HCT116 (cell line): ENCODE measurements around the gene GDF10.

Source experiments
- CTCF ChIP-seq, 3 experiments: fragments of 200-600 bp in 1 of 3; sonication (generic) in 1 of 3; IDR thresholded peaks in 2 of 3; conservative IDR thresholded peaks in 1 of 3; 2 replicates each; pipeline ENCODE4 v1.5.1; 2012 to 2017; ENCODE audit warnings: low read depth in 2 of 3, low read length in 2 of 3, antibody characterized with exemption in 1 of 3, borderline replicate concordance in 1 of 3, control low read depth in 1 of 3, mild to moderate bottlenecking in 1 of 3, mixed read lengths in 1 of 3, mixed run types in 1 of 3, moderate library complexity in 1 of 3; ENCODE audit not compliant: insufficient read depth in 1 of 3
- POLR2AphosphoS5 ChIP-seq: IDR thresholded peaks from 2 replicates; pipeline ENCODE4 v1.6.1; 2011; ENCODE audit warnings: mild to moderate bottlenecking, low read depth, low read length, moderate library complexity
- RAD21 ChIP-seq: IDR thresholded peaks from 2 replicates; pipeline ENCODE4 v1.6.1; 2012; ENCODE audit warnings: low read depth, mild to moderate bottlenecking

- TF ChIP-seq RAD21, result no peak
- TF ChIP-seq POLR2AphosphoS5, result no peak
- TF ChIP-seq CTCF (IDR thresholded peaks at IDR 0.05 in 2 of 3, conservative IDR thresholded peaks at IDR 0.05 in 1 of 3; ENCODE audit: borderline replicate concordance in 1 of 3, insufficient read depth in 1 of 3, low read depth in 2 of 3, low read length in 2 of 3), result no peak
Measured at GRCh38 chr10:47334466-47335295, 34.7 kb downstream of the GDF10 start.
